HL-60/S4 (cell line): Measurements from ENCODE around the gene IFNK.
"Not testable (repeated sequence)": the region's sequence is repeated elsewhere in the genome, so short reads cannot be mapped to it uniquely, and the experiment has no call there.

ENCODE experiments used
- in situ Hi-C: fragments of 300-500 bp; cut with MboI; formaldehyde crosslinking; loops from 2 replicates; pipeline ENCODE4 v1.14.3; 2022; ENCODE audit warnings: low sequenced_read_pairs

The IFNK gene, protein sequence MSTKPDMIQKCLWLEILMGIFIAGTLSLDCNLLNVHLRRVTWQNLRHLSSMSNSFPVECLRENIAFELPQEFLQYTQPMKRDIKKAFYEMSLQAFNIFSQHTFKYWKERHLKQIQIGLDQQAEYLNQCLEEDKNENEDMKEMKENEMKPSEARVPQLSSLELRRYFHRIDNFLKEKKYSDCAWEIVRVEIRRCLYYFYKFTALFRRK

DNA sequence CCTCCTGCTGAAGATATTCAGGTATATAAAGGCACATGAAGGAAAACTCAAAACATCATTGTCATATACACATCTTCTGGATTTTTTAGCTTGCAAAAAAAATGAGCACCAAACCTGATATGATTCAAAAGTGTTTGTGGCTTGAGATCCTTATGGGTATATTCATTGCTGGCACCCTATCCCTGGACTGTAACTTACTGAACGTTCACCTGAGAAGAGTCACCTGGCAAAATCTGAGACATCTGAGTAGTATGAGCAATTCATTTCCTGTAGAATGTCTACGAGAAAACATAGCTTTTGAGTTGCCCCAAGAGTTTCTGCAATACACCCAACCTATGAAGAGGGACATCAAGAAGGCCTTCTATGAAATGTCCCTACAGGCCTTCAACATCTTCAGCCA is at the start of gene IFNK:
TSS of gene IFNK (plus strand) at position 55 of the 400 bp plus-strand sequence. CDS start at position 102, 47 bp downstream.
- in situ Hi-C loops, result no loop called here

DNA sequence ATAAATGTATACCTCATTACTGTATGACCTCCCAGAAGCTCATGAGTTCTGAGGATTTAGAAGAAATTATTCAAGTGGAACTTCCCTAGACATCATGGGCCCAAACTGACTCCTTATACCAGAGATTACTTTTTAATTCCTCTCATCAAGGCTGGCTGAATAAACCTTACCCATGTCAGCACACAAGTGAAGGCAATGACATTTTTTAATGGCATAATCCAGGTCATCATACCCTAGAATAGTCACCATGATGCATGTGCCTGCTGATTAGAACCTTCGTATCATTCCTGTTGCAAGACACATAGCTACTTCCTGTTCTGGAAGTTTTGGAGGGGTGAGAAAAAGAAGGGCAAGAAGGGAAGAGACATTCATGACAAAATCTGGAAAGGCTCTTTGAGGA is 49.8 kb upstream of the IFNK start:
- in situ Hi-C loops, result no loop called here

DNA sequence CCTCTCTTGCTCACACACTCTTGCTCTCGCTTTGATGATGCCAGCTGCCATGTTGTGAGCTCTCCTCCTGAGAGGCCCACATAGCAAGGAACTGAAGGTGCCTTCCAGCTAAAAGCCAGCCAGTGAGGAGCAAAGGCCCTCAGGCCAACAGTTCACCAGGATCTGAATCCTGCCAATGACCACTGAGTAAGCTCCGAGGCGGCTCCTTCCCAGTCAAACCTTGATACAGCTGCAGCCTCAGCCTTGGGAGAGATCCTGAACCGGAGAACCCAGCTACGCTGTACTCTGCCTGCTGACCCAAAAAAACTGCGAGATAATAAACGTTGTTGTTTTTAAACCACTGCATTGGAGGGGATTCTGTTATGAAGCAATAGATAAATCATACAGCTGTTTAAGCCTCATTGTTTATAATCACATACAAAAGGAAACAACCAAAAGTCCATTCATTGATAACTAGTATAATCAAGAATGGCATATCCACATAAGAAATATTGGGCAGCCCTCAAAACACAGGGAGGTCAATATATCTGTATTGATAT is 49.0 kb upstream of the IFNK start:
- in situ Hi-C loops, result no loop called here

DNA sequence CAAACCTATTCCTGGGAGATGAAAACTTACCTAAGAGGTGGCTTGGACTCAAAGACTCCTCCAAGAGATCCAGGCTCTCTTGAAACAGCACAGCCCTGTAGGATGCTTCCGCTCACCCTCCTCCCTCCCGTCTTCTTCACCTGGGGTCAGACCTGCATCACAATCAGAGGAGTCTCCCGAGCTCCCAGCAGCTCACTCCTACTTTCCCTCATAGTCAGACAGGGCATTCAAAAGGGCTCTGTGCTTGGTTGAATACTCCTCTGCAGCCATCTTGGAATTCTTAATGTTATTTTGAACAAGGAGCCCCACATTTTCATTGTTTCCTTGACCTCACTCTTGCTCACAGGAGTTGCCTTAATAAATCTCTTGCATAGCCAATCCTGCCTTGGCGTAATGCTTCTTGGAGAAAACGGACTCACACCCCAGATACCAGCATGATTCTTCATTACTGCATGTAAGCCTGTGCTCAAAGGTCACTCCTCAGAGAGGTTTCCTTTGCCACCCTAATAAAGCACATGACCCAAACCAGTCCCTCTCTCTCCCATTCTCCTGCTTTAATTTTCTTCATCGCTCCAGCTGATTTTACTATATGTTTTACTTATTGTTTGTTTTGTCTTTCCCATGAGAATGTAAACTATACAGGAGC is 47.1 kb upstream of the IFNK start:
- in situ Hi-C loops, result no loop called here

DNA sequence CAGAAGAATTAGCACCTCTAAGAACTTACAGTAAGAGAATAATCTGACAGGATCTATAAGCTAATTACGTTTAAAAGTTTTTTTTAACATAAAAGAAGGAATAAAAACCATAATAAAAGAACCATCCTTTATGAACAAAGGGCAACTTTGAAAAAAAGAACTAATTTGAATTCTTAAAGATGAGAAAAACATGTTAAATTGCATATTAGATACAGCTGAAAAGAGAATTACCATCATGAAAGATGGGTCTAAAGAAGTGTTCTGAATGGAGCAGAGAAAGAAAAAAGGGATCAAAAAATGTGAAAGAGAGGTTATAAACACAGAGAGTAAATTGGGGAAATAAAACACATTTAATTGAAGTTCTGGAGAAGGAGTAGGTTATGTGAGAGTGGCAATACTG is 45.8 kb upstream of the IFNK start:
- in situ Hi-C loops, result no loop called here

DNA sequence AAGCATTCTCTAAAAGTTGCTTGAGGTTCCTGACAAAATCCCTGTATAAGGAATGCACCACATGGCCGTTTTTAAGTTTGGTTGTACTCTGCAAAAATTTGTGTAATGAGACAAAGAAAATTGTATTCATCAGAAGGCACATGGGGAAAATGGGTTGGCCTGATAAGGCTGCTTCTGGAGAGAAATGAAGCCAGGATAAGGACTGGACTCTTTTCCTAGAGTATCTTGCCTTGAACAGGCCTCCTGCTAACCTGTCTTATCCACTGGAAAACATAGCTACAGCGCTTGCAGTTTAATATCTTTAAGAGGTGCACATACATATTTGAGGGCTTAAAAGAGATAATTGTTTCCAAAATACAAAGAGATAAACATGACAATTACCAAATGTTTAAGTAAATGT is 41.4 kb upstream of the IFNK start:
- in situ Hi-C loops, result no loop called here

DNA sequence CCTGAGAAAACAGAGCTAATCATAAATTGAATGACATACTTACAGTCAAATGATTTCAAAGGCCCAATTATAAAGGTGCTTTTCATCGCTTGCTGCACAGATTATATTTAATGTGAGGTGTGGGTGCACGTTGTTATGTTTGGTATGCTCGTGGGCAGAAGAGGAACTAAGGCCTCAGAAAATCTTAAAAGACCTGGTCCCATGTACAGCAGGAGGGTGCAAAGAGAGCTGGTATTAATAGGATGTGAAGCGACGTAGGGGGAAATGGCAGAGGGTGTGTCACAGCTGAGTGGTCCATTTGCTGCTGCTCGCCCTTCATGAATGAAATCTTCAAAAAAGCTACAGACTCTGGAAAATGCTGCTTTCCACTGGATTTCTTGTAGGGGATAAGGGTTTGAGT is 40.5 kb upstream of the IFNK start:
- in situ Hi-C loops, result no loop called here

DNA sequence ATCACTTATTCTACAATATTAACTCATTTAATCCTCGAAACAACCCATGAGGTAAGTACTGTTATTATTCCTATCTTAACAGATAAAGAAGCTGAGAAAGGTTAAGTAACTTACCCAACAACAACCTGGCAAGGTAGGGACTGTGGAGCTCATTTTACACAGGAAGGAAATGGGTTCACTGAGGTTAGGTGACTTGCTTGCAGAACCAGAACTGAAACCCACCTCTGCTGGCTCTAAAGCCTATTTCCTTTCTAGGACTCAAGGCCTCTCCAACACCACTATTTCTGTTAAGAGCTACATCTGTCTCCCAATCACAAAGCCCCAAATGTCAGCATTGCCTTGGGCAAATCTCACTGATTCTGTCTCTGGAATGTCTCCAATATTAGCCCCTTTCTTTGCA is 38.9 kb upstream of the IFNK start:
- in situ Hi-C loops, result no loop called here

DNA sequence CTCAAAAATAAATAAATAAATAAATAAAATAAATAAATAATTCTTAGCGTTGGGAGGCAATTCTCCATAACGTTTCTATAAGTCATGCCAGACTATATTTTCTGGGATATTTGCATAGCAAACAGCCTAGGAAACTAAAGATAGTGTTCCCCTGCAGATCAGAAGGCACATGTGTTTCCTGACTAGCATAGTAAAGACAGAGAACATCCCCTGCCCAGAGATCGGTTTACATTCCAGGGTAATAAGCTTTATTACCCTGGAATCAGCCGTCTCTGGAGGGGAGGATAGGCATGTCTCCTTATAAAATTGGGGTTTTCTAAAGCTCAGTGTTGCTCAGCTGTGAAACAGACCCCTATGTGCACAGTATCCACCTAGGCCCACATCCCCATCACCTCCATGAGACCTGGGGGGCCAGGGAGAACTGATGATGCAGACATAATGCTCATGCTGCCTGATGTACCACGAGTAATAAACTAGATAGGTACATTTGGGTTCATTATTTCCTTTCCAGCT is 36.9 kb upstream of the IFNK start:
- in situ Hi-C loops, result no loop called here

DNA sequence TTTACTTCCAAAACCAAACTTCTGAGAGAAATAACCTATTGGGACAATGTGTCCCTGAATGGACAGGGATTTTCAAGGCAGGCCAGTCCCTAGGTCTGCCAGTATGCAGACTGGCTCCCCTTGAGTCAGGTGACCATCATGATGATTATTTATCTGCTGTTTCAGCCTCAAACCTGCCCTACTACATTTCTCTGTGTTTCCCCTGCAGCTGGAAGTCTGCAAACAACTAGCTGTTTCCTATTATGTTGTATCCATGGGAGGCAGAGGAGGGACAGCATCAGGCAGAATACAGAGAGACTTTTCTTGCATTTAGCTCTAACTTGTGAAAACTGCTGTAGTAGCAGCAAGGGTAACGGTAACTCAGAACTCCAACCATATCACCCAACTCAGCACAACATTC is 36.2 kb upstream of the IFNK start:
- in situ Hi-C loops, result no loop called here

DNA sequence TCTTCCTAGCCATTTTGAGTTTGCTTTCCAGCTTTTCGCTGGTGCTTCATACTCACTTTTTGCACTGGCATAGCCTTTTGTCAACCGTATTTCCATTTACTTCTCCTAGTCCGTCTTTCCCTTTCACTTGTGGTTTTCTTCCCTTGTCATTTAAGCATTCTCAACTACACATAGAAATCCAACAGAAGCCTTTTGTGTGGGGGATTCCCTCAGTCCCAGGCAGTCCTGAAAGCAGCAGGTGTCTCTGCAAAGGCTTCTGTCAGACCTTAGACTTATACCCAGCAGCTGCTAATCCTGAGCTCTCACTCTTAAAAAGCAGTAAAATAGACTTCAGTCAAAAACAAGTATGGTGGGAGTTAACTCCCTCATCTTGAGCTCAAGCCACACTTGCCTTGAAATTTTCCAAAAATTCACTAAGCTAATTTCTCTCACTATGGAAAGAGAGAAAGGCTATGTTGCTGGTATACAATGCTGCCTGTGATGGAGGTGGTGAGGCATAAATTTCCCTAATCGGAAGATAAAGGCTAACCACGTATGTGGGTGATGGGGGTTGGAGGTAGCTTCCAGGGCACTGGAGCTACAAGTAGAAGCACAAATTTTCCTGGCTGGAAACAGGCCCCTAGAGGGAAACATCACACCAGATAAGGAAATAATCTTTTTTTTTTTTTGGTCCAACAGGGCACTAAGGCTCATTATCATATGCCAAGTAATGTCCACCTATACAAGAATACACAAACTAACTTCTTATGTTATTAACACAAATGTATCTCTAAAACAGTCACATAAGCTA is 34.8 kb upstream of the IFNK start:
- in situ Hi-C loops, result no loop called here

DNA sequence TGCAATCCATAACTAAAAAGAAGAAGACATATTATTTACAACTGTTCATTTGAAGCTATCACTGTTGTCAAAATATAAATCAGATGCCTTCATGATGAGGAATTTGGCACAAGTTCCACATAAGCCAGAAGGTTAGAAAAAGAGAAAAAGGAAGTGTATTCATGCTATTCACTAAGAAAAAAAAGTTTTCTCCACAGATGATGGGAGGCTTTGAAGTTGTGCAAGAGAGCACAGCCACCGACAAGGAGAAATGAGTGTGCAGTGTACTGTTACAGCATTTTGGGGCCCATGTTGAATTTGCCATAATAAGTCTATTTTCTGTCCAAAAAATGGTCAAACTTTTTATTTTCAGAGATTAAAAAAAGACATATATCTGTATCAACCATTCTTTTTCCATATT is 32.9 kb upstream of the IFNK start:
- in situ Hi-C loops, result no loop called here

DNA sequence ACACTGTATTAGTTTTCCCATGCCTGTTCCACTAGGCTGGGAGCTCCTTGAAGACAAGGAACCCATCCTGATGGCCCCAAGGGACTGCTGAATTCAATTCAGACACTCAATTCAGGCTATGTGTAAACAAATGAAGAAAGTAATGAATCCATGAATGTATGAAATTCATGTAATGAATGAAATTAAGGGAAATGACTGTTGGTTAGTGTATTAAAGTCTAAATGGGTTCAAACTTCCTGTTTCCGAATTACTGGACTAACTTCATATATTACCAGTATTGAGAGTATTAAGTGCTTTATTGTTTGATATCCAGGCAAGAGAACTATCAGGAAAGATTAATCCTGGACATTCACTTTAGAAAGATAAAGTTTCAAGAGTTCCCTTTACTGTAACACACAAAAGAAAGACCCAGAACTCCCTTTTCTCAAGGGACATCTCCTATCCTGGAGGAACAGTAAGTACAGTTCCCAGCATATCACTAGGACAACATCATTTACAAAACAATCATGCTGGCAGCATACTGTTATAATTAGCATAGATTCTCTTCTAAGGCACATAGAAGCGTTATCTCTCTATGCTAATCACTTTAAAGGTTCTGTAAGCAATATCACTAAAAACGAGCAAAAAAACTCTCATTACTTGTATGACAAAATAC is 28.5 kb upstream of the IFNK start:
- in situ Hi-C loops, result no loop called here

DNA sequence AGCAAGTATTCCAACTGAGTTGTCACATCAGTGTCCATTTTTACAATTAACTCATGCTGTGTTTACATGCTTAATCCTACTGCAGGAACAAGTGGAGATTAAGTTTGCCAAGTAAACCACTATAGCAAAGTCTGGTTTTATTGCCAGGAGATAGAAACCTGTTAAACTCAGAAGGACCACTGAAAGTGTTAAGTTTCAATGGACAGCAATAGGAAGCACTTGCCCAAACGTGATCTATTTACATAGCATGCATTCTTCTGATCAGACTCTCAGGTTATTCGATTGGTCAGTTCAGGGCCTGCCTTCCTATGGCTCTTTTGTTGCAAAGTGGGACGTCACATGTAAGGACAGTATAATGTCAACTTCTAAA is 28.0 kb upstream of the IFNK start:
- in situ Hi-C loops, result no loop called here

DNA sequence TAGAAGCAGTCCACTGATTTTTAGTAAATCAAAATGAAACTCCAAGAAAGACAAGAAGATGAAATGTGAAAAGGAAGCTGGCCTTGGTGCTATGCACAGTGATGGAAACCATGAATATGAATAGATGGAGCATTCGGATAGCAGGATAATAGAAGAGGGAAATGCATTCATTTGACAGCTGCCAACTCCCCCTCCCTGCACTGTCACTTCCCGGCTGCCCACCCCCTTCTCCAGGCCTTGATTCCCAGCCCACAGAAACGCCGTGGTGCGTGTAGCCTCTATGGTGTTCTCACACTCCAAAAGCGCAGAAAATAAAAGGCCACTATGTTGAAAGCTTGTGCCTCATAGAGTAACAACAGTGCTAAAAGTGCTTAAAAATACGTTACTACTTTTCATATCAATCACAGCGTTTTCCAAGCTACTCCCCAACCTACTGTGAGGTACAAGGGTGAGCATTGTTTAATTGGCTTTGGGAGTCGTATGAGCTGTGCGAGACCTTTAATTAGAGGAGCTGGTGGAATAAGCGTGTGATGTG is 26.1 kb upstream of the IFNK start:
- in situ Hi-C loops, result no loop called here

DNA sequence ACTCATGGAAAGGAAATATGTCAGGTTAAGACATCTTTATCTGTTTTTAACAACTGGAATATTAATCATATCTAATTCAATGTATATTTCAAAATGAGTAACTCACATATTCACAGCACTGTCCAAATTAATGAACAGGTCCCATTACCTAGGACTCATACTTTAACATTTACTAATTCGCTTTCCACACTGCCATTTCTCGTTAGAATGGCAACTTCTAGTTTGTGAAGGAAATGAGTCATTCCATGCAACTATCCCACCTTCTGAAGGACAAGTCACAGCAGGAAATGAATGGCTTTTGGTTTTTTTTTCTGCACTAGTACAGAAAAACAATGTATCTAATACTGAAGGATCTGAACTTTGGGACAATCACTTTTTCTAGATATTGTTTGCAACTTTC is 24.6 kb upstream of the IFNK start:
- in situ Hi-C loops, result no loop called here

DNA sequence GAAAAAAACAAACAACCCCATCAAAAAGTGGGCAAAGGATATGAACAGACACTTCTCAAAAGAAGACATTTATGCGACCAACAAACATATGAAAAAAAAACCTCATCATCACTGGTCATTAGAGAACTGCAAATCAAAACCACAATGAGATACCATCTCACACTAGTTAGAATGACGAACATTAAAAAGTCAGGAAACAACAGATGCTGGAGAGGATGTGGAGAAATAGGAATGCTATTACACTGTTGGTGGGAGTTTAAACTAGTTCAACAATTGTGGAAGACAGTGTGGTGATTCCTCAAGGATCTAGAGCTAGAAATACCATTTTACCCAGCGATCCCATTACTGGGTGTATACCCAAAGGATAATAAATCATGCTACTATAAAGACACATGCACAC is 23.2 kb upstream of the IFNK start:
- in situ Hi-C loops, result not testable (repeated sequence)

DNA sequence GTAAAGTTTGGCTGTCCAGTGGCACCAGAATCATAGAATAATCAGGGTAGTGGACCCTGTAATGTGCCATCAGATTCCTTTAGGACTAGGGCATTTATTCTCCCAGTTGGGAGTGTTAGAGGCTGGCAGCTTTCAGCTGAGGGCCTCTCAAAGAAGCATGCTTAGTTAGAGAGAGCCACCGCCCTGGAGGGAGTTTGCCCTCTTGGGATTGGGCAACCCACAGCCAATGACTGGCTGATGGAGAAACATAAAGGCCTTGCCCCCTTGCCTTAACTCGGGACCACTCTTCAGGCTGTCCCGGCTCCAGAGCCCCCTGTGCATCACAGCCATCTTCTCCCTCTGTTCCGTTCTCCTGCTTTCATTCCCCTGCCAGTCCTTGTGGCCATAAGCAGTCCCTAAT is 20.5 kb upstream of the IFNK start:
- in situ Hi-C loops, result no loop called here

DNA sequence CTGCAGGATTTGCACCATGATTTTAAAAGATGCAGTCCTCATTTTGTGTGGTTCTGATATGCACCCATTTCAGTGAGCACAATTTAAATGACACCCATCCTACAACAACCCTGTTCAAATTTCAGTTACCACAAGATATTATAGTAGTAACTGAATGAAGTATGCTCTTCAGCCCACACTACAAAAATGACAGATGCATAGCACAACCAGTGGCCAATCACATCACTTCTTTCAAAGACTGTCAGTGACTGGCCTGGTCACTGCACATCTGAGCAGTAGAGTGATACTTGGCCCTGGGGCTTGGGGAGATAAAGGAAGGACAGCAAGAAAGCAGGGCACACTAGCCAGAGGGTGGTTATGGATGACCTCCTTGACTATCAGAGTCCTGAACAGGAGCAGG is 19.8 kb upstream of the IFNK start:
- in situ Hi-C loops, result no loop called here

DNA sequence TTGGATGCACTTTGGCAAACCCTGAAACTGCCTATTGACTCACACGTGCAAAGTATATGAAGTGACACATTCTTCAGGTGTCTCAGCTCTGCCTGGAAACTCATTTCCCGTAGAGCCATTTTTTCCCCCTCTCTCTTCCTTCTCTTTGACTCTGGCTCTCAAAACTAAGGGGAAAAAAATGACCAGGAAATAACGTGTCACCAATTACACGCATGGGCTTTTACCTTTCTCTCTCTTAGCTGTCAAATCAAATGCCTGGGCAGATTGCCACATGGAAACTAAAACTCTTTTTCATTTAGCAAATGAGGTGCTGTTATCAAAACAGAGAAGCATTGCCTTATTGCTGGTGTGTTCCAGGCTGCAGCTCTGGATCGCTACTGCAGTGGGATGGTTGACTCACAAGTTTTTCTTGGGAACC is 18.3 kb upstream of the IFNK start:
- in situ Hi-C loops, result no loop called here

DNA sequence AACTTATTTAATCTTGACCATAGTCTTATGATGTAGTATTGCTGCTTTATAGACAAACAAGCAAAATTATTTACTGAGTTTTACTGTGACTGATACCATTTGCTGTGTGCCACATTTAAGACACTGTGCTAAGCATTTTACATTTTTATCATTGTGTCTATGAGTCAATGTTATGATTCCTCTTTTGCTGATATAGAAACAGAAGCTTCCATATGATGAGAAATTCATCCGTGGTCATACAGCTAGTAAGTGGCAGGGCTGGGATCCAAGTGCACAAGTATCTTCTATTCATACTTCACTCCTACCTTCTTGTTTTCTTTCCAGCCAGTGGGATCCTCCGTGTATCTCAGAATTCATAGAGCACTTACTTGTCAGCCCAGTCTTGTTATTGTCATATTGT is 17.1 kb upstream of the IFNK start:
- in situ Hi-C loops, result no loop called here
